ENCODE results near the gene ASGR2. TPM values are rescaled to one million over a fixed set of nuclear protein-coding genes. Genes with fewer than 3 reads are reported as not detected.

The ASGR2 gene
- not detected in 2 replicates for total RNA-seq (2014; rRNA removed; shearing (Covaris generic))

GRCh38 chr17:7114241-7114874 lies at the start of gene ASGR2:
Gene ASGR2 (minus strand): TSS chr17:7114822. CDS start chr17:7114240, 582 bp downstream.

GRCh38 chr17:7079581-7080455 lies 34.8 kb downstream of the ASGR2 start, which contains the start of gene CLEC10A:
Gene CLEC10A (minus strand): TSS chr17:7080251. CDS start chr17:7078812, 1,439 bp downstream.

Small RNAs within 50 kb of the gene (small RNA-seq; reads per million reads assigned to genes)
- gene AC120057.1: not detected

Other genes starting within 250 kb of the ASGR2 start
- not detected in 2 replicates for gene ALOX12, start 118.8 kb downstream of the ASGR2 start, total RNA-seq (2014; rRNA removed; shearing (Covaris generic))
- gene RNASEK, start 102.2 kb downstream of the ASGR2 start, total RNA-seq (2014; rRNA removed; shearing (Covaris generic)): 89.7 and 140 TPM in 2 replicates
- gene BCL6B, start 91.8 kb downstream of the ASGR2 start, total RNA-seq (2014; rRNA removed; shearing (Covaris generic)): not detected in 2 replicates
- 0.53 and 0.79 TPM in 2 replicates for gene SLC16A13, start 78.8 kb downstream of the ASGR2 start, total RNA-seq (2014; rRNA removed; shearing (Covaris generic))
- gene SLC16A11, start 70.7 kb downstream of the ASGR2 start, total RNA-seq (2014; rRNA removed; shearing (Covaris generic)): not detected in 2 replicates
- not detected in 2 replicates for gene CLEC10A, start 34.6 kb downstream of the ASGR2 start, total RNA-seq (2014; rRNA removed; shearing (Covaris generic))
- gene ASGR1, start 64.5 kb upstream of the ASGR2 start, total RNA-seq (2014; rRNA removed; shearing (Covaris generic)): 2.0 and 3.1 TPM in 2 replicates
- 18.1 and 25.8 TPM in 2 replicates for gene DLG4, start 105.0 kb upstream of the ASGR2 start, total RNA-seq (2014; rRNA removed; shearing (Covaris generic))
- gene ACADVL, start 105.1 kb upstream of the ASGR2 start, total RNA-seq (2014; rRNA removed; shearing (Covaris generic)): 659 and 664 TPM in 2 replicates
- 67.9 and 69.8 TPM in 2 replicates for gene DVL2, start 119.7 kb upstream of the ASGR2 start, total RNA-seq (2014; rRNA removed; shearing (Covaris generic))
- gene PHF23, start 124.6 kb upstream of the ASGR2 start, total RNA-seq (2014; rRNA removed; shearing (Covaris generic)): 52.4 and 54.4 TPM in 2 replicates
- 147 and 165 TPM in 2 replicates for gene GABARAP, start 127.6 kb upstream of the ASGR2 start, total RNA-seq (2014; rRNA removed; shearing (Covaris generic))
- gene CTDNEP1, start 136.9 kb upstream of the ASGR2 start, total RNA-seq (2014; rRNA removed; shearing (Covaris generic)): 53.1 and 75.3 TPM in 2 replicates
- 69.7 and 99.4 TPM in 2 replicates for gene ELP5, start 137.4 kb upstream of the ASGR2 start, total RNA-seq (2014; rRNA removed; shearing (Covaris generic))
- gene CLDN7, start 147.7 kb upstream of the ASGR2 start, total RNA-seq (2014; rRNA removed; shearing (Covaris generic)): 0.49 and 0.50 TPM in 2 replicates
- gene SLC2A4, start 166.9 kb upstream of the ASGR2 start, total RNA-seq (2014; rRNA removed; shearing (Covaris generic)): 0.05 TPM in 1 of 2 replicates, not detected in the other
- not detected in 2 replicates for gene YBX2, start 179.8 kb upstream of the ASGR2 start, total RNA-seq (2014; rRNA removed; shearing (Covaris generic))
- 1,009 and 1,089 TPM in 2 replicates for gene EIF5A, start 192.8 kb upstream of the ASGR2 start, total RNA-seq (2014; rRNA removed; shearing (Covaris generic))
- 97.9 and 100 TPM in 2 replicates for gene GPS2, start 200.5 kb upstream of the ASGR2 start, total RNA-seq (2014; rRNA removed; shearing (Covaris generic))
- gene NEURL4, start 214.5 kb upstream of the ASGR2 start, total RNA-seq (2014; rRNA removed; shearing (Covaris generic)): 14.2 and 17.0 TPM in 2 replicates
- 2.5 and 5.1 TPM in 2 replicates for gene ACAP1, start 221.7 kb upstream of the ASGR2 start, total RNA-seq (2014; rRNA removed; shearing (Covaris generic))
- 5.3 and 7.2 TPM in 2 replicates for gene KCTD11, start 237.3 kb upstream of the ASGR2 start, total RNA-seq (2014; rRNA removed; shearing (Covaris generic))
- gene TMEM95, start 240.3 kb upstream of the ASGR2 start, total RNA-seq (2014; rRNA removed; shearing (Covaris generic)): not detected in 2 replicates

All from A375 (cell line).